GM12892 (cell line): ENCODE measurements around the gene CCDC136.

Source experiments
- POLR2A ChIP-seq: IDR thresholded peaks from 2 replicates; pipeline ENCODE4 v1.6.1; 2011; ENCODE audit warnings: low read depth, low read length, control low read depth
- POLR2AphosphoS5 ChIP-seq: IDR thresholded peaks from 2 replicates; pipeline ENCODE4 v1.6.1; 2011; ENCODE audit warnings: low read depth, low read length, control low read depth
- TAF1 ChIP-seq: IDR thresholded peaks from 2 replicates; pipeline ENCODE4 v1.6.1; 2011; ENCODE audit warnings: low read depth, mild to moderate bottlenecking, control low read depth, low read length, borderline replicate concordance

- TF ChIP-seq POLR2A, result no peak
- TF ChIP-seq TAF1, result no peak
- TF ChIP-seq POLR2AphosphoS5, result no peak
Measured at GRCh38 chr7:128867241-128867640, 75.5 kb downstream of the CCDC136 start.
